Measurements from ENCODE around the gene ARPC4. TPM values are rescaled to one million over a fixed set of nuclear protein-coding genes. Genes with fewer than 3 reads are reported as not detected.

ARPC4 gene
- total RNA-seq, 1 experiment from 2014 or later: 152 TPM

DNA sequence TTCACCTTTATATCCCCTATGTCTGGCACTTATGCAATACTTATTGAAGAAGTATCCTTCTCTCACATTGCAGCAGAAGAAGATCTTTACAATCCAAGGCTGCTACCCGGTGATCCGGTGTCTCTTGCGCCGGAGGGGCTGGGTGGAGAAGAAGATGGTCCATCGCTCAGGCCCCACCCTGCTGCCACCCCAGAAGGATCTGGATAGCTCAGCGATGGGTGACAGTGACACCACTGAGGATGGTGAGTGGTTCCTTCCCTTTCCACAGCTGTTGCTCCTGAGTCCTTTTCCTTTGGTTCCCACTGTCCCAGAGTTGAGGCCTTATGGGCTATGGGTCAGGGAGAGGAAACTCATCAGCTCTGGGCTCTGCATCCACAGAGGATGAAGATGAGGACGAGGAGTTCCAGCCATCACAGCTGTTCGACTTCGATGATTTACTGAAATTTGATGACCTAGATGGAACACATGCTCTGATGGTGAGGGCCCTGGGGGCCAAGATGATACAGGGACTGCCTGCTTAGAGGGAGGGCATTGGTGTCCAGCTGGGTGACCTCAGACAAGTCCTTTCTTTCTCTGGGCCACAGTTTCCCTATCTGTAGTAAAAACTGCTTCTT is 20.1 kb downstream of the ARPC4 start:
- POLR2A ChIA-PET (ENCODE audit: low non-redundant PET): no interaction called here
- no peaks in the 10 kb centered on the region for H3K27me3 ChIP-seq (replicated peaks; ENCODE audit: insufficient read depth, low read depth, low read length, poor library complexity)
- peaks cover 13% of the 10 kb centered on the region for H3K4me1 ChIP-seq (ENCODE audit: insufficient read depth, low read length, poor library complexity, severe bottlenecking)
- CTCF ChIA-PET: no interaction called here
- no peaks in the 10 kb centered on the region for H3K36me3 ChIP-seq (ENCODE audit: insufficient read depth, low read length, poor library complexity, severe bottlenecking)
- no peak overlapping the region for H3K27ac ChIP-seq (ENCODE audit: low read depth, low read length, poor library complexity, severe bottlenecking)
- no peak for TF ChIP-seq CTCF (conservative IDR thresholded peaks at IDR 0.05; ENCODE audit: low read depth, low read length)
- no peak for TF ChIP-seq EZH2 (IDR thresholded peaks at IDR 0.05; ENCODE audit: borderline replicate concordance, low read depth, low read length, poor library complexity, severe bottlenecking)
- intact Hi-C loops (cut with micrococcal nuclease; ENCODE audit: unreplicated experiment): no loop called here
- no peak for DNase-seq (ENCODE audit: low spot score)
- no peaks in the 10 kb centered on the region for H3K9me3 ChIP-seq (ENCODE audit: low read depth, low read length, poor library complexity, severe bottlenecking)
- BruUV-seq (replicated peaks): no TSS peak
- H3K4me3 ChIP-seq (ENCODE audit: low read depth, low read length, poor library complexity, severe bottlenecking): no peak overlapping the region

GRCh38 chr3:9815986-9816385 is 23.1 kb downstream of the ARPC4 start:
- H3K36me3 ChIP-seq (ENCODE audit: insufficient read depth, low read length, poor library complexity, severe bottlenecking): no peaks in the 10 kb centered on the region
- TF ChIP-seq CTCF (conservative IDR thresholded peaks at IDR 0.05; ENCODE audit: low read depth, low read length) (no peak), EZH2 (IDR thresholded peaks at IDR 0.05; ENCODE audit: borderline replicate concordance, low read depth, low read length, poor library complexity, severe bottlenecking) (no peak)
- intact Hi-C loops (cut with micrococcal nuclease; ENCODE audit: unreplicated experiment): no loop called here
- BruUV-seq (replicated peaks): no TSS peak
- ChIA-PET CTCF (no interaction called here), POLR2A (ENCODE audit: low non-redundant PET) (no interaction called here)
- no peak overlapping the region for H3K4me3 ChIP-seq (ENCODE audit: low read depth, low read length, poor library complexity, severe bottlenecking)
- no peak for DNase-seq (ENCODE audit: low spot score)
- no peaks in the 10 kb centered on the region for H3K27me3 ChIP-seq (replicated peaks; ENCODE audit: insufficient read depth, low read depth, low read length, poor library complexity)
- H3K9me3 ChIP-seq (ENCODE audit: low read depth, low read length, poor library complexity, severe bottlenecking): no peaks in the 10 kb centered on the region
- H3K4me1 ChIP-seq (ENCODE audit: insufficient read depth, low read length, poor library complexity, severe bottlenecking): no peaks in the 10 kb centered on the region
- no peak overlapping the region for H3K27ac ChIP-seq (ENCODE audit: low read depth, low read length, poor library complexity, severe bottlenecking)

GRCh38 chr3:9817436-9817835 is 24.6 kb downstream of the ARPC4 start:
- POLR2A ChIA-PET (ENCODE audit: low non-redundant PET): no interaction called here

More at GRCh38 chr3:9817436-9817835, 24.6 kb downstream of the ARPC4 start:
- CTCF ChIA-PET: interaction anchor here (0.6 kb wide), 1 partner anchor 9 kb away, joined by 7 read pairs; no protein-coding TSS in a partner anchor
- Histone ChIP-seq H3K4me1 (ENCODE audit: insufficient read depth, low read length, poor library complexity, severe bottlenecking) (no peaks in the 10 kb centered on the region), H3K9me3 (ENCODE audit: low read depth, low read length, poor library complexity, severe bottlenecking) (no peaks in the 10 kb centered on the region), H3K27ac (ENCODE audit: low read depth, low read length, poor library complexity, severe bottlenecking) (no peak overlapping the region), H3K4me3 (ENCODE audit: low read depth, low read length, poor library complexity, severe bottlenecking) (no peak overlapping the region), H3K36me3 (ENCODE audit: insufficient read depth, low read length, poor library complexity, severe bottlenecking) (no peaks in the 10 kb centered on the region), H3K27me3 (replicated peaks; ENCODE audit: insufficient read depth, low read depth, low read length, poor library complexity) (no peaks in the 10 kb centered on the region)
- intact Hi-C loops (cut with micrococcal nuclease; ENCODE audit: unreplicated experiment): no loop called here
- TF ChIP-seq CTCF (conservative IDR thresholded peaks at IDR 0.05; ENCODE audit: low read depth, low read length) (no peak), EZH2 (IDR thresholded peaks at IDR 0.05; ENCODE audit: borderline replicate concordance, low read depth, low read length, poor library complexity, severe bottlenecking) (no peak)
- DNase-seq (ENCODE audit: low spot score): no peak
- BruUV-seq (replicated peaks): no TSS peak

All from A673 (cell line).